Measurements from ENCODE around the gene SOSTDC1. TPM values are rescaled to one million over a fixed set of nuclear protein-coding genes. Genes with fewer than 3 reads are reported as not detected.

SOSTDC1 gene
- total RNA-seq, 4 donors from 2014 or later: 1.5 to 23.2 (median 4.0) TPM

DNA sequence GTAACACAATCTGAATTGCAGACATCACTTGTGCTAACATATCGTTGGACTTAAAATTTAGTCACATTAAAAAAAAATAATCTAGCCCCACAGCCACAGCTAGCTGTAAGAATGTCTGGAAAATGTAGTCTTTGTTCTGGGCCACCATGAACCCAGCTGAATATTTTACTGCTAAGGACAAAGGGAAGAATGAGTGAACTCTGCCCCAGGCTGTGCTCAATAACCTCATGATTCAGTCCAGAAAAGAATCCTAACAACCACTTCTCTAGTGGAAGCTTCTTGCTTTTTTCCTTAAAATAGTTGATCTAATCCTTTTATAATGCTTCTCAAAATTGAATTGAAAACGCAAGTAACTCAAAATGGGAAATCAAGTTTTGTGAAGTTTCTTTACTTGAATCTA is 25.6 kb upstream of the SOSTDC1 start:
- no peak for DNase-seq
- H3K9me3 ChIP-seq: no peaks in the 10 kb centered on the region
- in situ Hi-C loops (cut with MboI; ENCODE audit: low pct_ligation_motif_present in 1 of 4, low pct_unique_long_range_greater_than_20kb in 1 of 4, low sequenced_read_pairs in 3 of 4) (no loop called here), intact Hi-C loops (cut with DNase I; ENCODE audit: low total_unique reads) (no loop called here)
- H3K27ac ChIP-seq: peak overlapping the region in 1 of 4 donors; percentile 45
- no peak overlapping the region for H3K4me3 ChIP-seq
- TF ChIP-seq EP300 (IDR thresholded peaks at IDR 0.05; ENCODE audit: low read depth) (no peak), POLR2A (IDR thresholded peaks at IDR 0.05) (no peak), POLR2AphosphoS5 (IDR thresholded peaks at IDR 0.05) (no peak)
- TF ChIP-seq, protein P1, sequence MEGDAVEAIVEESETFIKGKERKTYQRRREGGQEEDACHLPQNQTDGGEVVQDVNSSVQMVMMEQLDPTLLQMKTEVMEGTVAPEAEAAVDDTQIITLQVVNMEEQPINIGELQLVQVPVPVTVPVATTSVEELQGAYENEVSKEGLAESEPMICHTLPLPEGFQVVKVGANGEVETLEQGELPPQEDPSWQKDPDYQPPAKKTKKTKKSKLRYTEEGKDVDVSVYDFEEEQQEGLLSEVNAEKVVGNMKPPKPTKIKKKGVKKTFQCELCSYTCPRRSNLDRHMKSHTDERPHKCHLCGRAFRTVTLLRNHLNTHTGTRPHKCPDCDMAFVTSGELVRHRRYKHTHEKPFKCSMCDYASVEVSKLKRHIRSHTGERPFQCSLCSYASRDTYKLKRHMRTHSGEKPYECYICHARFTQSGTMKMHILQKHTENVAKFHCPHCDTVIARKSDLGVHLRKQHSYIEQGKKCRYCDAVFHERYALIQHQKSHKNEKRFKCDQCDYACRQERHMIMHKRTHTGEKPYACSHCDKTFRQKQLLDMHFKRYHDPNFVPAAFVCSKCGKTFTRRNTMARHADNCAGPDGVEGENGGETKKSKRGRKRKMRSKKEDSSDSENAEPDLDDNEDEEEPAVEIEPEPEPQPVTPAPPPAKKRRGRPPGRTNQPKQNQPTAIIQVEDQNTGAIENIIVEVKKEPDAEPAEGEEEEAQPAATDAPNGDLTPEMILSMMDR (IDR thresholded peaks at IDR 0.05): no peak
- WGBS, 2 donors (ENCODE audit: low coverage in 1 of 2): 47 to 63% methylated on average over 2 of the region's 2 CpGs
- H3K4me1 ChIP-seq: peaks cover 0 to 22% (median 3%) of the 10 kb centered on the region in 4 donors
- no peaks in the 10 kb centered on the region for H3K27me3 ChIP-seq
- no peaks in the 10 kb centered on the region for H3K36me3 ChIP-seq

DNA sequence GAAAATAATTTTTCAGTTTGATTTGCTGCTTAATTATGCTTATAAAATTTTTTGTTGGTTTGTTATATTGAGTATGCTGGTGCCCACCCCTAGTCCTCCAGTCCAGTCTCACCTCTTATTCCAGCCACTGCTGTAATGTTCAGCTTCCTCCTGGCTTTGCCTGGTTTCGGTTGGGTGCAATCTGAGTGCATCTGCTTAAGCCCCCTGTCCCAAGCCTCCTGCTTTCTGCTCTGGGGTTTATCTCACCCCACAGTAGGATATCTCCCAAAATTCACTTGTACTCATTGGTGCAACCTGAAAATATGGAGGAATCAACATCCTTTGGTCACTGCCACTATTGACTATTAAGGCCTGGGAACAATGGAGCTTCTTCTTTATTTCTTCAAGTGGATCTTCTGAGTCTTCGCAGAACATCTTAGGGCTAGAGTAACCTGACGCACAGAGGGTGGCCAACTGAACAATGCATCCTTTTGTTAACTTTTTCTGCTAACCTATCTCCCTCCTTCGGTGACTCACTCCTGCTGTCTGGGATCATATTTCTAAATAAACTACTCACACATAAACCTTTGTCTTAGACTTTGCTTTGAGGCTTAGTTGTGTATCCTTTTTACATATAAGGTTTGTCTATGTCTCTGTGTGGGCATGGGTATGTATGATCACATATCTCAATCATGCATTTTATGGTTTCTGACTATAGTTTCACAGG is 19.1 kb upstream of the SOSTDC1 start:
- WGBS, 2 donors (ENCODE audit: low coverage in 1 of 2): 59 to 66% methylated on average over 4 of the region's 4 CpGs
- intact Hi-C loops (cut with DNase I; ENCODE audit: low total_unique reads): no loop called here
- TF ChIP-seq POLR2A (IDR thresholded peaks at IDR 0.05): no peak
- no peak for TF ChIP-seq POLR2AphosphoS5 (IDR thresholded peaks at IDR 0.05)
- TF ChIP-seq, protein P1 (IDR thresholded peaks at IDR 0.05): no peak
- no peak for TF ChIP-seq EP300 (IDR thresholded peaks at IDR 0.05; ENCODE audit: low read depth)
- peaks cover 0 to 7% (median 3%) of the 10 kb centered on the region in 4 donors for H3K4me1 ChIP-seq
- DNase-seq: no peak
- no peaks in the 10 kb centered on the region for H3K9me3 ChIP-seq
- H3K27ac ChIP-seq: peak overlapping the region in 1 of 4 donors; percentile 5
- H3K4me3 ChIP-seq: no peak overlapping the region
- H3K36me3 ChIP-seq: no peaks in the 10 kb centered on the region
- no peaks in the 10 kb centered on the region for H3K27me3 ChIP-seq
- in situ Hi-C loops (cut with MboI; ENCODE audit: low pct_ligation_motif_present in 1 of 4, low pct_unique_long_range_greater_than_20kb in 1 of 4, low sequenced_read_pairs in 3 of 4): no loop called here

- H3K27me3 ChIP-seq: no peaks in the 10 kb centered on the region
- WGBS, 2 donors (ENCODE audit: low coverage in 1 of 2): 46 to 55% methylated on average over 7 of the region's 7 CpGs
- peak overlapping the region in 1 of 4 donors; percentile 8 for H3K27ac ChIP-seq
- TF ChIP-seq, protein P1 (IDR thresholded peaks at IDR 0.05): no peak
- TF ChIP-seq POLR2A (IDR thresholded peaks at IDR 0.05) (no peak), POLR2AphosphoS5 (IDR thresholded peaks at IDR 0.05) (no peak), EP300 (IDR thresholded peaks at IDR 0.05; ENCODE audit: low read depth) (no peak)
- in situ Hi-C loops (cut with MboI; ENCODE audit: low pct_ligation_motif_present in 1 of 4, low pct_unique_long_range_greater_than_20kb in 1 of 4, low sequenced_read_pairs in 3 of 4) (no loop called here), intact Hi-C loops (cut with DNase I; ENCODE audit: low total_unique reads) (no loop called here)
- H3K4me1 ChIP-seq: no peaks in the 10 kb centered on the region
- no peaks in the 10 kb centered on the region for H3K36me3 ChIP-seq
- H3K4me3 ChIP-seq: no peak overlapping the region
- peak; percentile 19 for DNase-seq
- no peaks in the 10 kb centered on the region for H3K9me3 ChIP-seq
Observed at GRCh38 chr7:16479591-16479990, 14.1 kb upstream of the SOSTDC1 start.

DNA sequence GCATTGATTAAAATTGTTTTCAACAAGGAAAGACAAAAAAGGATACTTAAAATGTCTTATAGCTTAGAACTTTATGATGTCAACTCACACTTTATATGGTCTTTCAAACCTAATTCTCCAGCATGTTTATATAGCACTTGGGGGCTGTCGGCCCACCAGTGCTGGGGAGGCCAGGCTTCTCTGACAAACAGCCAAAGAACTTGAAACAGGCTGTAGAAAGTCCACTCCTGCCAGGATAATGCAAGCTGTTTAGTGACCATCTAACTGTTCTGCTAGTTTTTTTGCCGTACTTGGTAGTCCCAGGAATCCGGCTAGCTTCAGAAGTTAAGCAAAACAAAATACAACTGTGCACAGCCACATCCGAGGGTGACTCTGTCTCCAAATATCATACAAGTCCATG is 13.6 kb upstream of the SOSTDC1 start:
- TF ChIP-seq EP300 (IDR thresholded peaks at IDR 0.05; ENCODE audit: low read depth) (no peak), POLR2A (IDR thresholded peaks at IDR 0.05) (no peak), POLR2AphosphoS5 (IDR thresholded peaks at IDR 0.05) (no peak)
- TF ChIP-seq, protein P1 (IDR thresholded peaks at IDR 0.05): no peak
- Histone ChIP-seq H3K4me3 (no peak overlapping the region), H3K9me3 (no peaks in the 10 kb centered on the region), H3K27me3 (no peaks in the 10 kb centered on the region), H3K36me3 (no peaks in the 10 kb centered on the region), H3K27ac (peak overlapping the region in 1 of 4 donors; percentile 8), H3K4me1 (no peaks in the 10 kb centered on the region)
- 29 to 70% methylated on average over 1 to 4 of the region's 4 CpGs for WGBS, 2 donors (ENCODE audit: low coverage in 1 of 2)
- in situ Hi-C loops (cut with MboI; ENCODE audit: low pct_ligation_motif_present in 1 of 4, low pct_unique_long_range_greater_than_20kb in 1 of 4, low sequenced_read_pairs in 3 of 4): no loop called here
- intact Hi-C loops (cut with DNase I; ENCODE audit: low total_unique reads): no loop called here
- no peak for DNase-seq

All from transverse colon (tissue), 4 donors.